GM10847 (cell line): ENCODE results near the gene PLA2G4A.

Experiments
- POLR2A ChIP-seq: IDR thresholded peaks from 2 replicates; pipeline ENCODE4 v1.6.1; 2011; ENCODE audit not compliant: insufficient read length; ENCODE audit errors: extremely low read depth

The PLA2G4A gene

DNA sequence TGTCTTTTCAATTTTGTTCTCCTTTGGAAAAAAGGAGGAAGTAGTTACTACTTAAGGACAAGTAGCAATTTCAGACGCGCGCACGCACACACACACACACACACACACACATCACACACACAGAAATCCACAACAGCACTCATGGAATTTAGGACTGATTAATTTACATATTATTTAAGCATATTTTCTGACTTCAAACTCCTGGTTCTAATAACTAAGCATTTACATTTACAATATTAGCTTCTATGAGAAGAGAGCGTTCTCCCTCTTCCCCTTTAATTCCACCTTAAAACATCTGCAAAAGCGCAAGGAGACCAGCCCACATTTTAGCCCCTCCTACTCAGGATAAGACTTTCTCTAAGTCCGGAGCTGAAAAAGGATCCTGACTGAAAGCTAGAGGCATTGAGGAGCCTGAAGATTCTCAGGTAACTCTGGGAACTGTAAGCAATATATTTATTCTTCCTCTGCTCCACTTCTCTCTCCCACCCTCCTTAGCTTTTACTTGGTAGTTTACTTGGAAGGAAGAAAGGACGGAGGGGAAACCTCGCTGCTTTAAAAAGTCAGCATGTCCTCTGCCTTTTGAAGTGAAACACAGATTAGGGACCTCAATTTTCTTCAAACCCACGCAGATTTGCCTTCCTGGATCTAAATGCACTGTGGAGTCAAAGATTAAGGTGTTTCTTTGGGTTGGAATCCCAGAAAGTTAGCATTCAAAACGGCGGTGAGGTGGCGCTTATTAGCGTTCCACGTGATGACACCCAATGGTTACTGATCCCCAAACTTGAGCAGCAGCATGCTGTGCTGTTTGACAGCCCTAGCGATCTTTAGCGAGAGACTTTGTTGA, at the start of gene PLA2G4A:
TSS of gene PLA2G4A (plus strand) at position 339 of the 844 bp plus-strand sequence. CDS start 25,406 bp downstream, outside the sequence.
- no peak for TF ChIP-seq POLR2A

DNA sequence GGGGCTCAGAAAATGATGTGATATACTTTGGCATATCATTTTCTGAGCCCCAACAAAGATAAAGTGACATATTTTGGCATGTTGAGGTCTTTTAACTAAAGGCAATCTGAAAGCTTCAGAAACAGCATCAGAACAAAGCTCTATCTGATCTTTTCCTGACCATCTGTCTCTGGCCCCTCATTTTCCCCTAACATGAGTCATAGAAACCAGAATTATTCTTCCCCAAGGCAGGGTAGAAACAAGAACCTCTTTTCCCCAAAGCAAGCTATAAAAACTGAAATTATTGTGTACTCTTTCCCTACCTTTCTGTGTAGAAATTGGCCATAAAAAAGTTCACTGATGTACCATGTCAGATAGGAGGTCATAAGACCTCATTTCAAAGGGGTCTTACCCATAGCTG, 48.7 kb upstream of the PLA2G4A start:
- TF ChIP-seq POLR2A, result no peak

DNA sequence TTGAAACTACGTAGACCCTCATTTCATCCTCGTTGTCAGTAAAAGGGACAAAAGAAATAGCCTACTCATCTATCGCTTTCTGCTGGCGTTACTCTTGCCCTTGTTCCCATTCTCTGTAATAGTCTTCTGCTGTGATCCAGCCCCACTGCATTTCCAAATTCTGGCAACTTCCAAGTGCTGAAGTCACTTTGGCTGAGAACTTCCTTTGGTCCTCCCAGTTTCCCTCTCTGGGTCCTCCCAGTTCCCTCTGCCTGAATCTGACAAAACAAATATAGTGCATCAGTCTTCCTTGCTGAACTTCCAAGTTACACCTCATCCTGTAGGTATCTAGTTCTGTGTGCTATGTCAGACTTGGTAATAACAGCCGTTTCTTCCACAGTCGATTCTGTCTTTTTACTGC, 47.0 kb upstream of the PLA2G4A start:
- no peak for TF ChIP-seq POLR2A

DNA sequence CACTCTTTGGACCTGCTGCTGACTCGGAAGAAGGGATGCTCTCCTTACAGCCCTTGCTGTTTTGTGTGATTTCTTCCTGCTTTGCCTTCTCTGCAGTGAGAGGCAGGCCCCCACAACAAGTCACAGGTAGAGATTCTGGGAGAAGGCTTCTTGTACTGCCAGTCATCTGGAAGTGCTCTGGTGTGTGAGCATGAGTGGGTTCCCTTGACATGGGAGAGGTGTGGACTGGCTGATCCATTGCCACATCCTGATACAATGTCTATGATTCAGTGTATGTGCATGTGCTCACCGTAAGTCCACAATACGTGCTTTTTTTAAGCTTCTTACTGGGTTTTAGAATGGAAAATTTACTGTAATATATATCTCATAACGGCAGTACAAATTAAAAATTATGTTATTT, 46.0 kb upstream of the PLA2G4A start:
- TF ChIP-seq POLR2A, result no peak

DNA sequence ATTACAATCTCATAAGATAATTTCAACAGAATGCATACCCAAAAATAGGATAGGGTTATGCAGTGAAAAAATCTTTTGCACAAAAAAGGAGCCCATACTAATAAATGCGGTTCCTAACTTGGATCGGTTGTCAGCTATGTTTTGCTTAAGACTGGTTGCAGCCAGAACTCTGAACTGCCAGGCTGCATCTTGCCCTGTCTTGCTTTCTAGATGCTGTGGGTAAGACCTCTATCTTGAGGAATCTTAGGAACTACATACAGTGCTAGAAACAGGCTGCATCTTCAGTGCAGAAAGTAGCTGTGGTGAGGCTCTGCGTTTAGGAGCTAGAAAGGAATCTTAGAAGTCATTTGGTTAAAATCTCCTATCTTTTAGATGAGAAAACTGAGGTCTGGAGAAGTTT, 45.6 kb upstream of the PLA2G4A start:
- no peak for TF ChIP-seq POLR2A

DNA sequence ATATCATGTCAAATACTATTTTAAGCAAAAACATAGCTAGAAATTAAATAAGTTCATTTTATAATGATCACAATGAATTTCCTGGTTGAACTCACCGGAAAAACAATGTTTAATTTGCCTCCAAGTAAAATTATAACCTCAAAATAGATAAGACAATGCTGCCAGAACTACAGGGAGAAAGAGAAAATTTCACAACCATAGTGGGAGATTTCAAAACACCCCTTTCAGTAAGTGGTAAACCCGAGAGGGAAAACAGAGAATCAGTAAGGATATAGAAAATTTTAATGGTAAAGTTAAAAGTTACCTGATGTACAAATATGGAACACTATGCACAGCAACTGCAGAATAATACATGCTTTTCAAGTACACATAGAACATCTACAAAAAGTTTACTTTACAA, 43.2 kb upstream of the PLA2G4A start:
- no peak for TF ChIP-seq POLR2A

DNA sequence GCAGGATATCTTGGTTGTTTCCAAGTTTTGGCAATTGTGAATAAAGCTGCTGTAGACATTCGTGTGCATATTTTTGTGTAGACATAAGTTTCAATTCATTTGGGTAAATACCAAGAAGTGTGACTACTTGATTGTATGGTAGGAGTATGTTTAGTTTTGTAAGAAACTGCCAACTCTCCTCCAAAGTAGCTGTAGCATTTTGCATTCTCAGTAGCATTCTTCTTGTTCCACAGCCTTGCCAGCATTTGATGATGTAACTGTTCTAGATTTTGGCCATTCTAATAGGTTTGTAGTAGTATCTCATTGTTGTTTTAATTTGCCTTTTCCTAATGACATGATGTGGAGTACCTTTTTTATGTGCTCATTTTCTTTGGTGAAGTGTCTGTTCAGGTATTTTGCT, 38.6 kb upstream of the PLA2G4A start:
- no peak for TF ChIP-seq POLR2A

DNA sequence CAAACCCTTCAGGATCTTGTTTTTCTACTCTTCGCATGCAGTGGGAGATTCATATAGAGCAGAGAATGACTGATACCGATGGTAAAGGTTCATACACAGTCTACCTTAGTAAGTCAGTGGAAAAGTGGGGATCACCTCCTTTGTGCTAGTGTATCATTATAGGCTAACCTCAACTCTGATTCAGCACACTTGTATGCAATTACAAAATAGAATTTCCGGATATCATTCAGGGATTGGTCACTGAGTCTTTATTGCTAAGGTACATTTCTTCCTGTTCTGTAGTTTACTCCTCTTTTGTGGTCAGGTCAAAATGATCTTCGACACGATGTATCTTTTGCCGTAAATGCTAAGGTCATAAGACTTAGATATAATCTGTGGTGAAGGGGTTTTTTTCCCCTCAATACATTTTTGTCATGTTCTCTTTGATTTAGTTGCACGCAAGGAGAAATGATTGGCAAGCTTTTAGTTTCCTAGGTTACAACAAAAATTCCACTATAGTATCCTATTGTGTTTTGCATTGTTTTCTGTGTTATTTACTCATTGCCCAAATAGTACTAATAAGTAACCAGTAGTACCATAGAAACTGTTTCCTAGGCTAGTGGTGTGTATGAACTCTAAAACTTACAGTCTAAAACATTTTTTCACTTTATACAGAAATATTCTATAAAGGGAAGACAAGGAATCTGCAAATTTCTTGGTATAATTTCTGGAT, 35.7 kb upstream of the PLA2G4A start:
- TF ChIP-seq POLR2A, result no peak

DNA sequence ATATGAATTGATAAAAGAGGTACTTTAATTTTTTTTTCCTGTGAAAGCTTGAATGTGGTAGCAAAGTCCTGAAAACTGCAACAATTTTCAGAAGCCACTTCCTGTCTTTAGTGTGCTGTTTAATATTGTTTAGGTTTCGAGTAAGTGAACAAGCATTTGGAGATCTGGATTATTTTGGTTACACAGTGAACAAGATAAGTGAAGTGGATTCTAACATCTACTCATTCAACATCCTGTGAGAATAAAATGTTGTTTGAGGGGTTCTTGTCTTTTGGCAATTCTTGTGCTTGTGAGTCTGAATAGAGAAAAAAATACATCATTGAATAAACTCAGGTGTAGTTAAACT, 35.2 kb upstream of the PLA2G4A start:
- TF ChIP-seq POLR2A, result no peak

DNA sequence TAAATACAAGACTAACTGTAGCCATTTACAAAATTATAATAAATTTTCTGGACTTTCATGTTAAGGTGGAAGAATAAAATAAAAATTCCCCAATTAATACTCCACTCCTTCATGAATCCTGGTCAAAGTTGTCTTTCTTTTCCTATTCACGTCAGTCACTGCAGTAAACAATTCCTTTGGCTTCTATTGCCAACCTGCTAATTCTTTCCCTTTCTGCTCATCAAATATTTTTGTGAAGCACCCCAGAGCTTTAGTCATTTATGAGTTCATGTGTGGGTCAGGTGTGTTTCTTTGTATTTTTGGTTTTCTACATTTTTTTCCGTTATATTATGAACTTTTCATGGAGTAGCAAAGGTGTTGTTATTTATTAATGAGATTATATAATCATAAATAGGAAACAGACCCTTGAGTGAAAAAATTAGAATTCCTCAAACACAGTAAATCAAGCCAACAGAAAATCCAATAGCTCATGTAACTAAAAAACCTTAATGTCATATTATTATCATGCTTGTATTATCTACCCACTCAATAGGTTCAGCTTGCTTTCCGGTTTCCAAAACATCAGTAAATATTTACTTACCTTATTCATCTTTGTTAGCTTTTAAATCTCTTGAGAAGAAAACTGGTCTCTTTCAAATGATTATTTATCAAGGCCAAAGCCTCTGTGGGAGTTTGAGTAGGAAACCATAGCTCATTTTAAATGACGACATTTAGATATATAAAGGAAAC, 29.6 kb upstream of the PLA2G4A start:
- TF ChIP-seq POLR2A, result no peak

DNA sequence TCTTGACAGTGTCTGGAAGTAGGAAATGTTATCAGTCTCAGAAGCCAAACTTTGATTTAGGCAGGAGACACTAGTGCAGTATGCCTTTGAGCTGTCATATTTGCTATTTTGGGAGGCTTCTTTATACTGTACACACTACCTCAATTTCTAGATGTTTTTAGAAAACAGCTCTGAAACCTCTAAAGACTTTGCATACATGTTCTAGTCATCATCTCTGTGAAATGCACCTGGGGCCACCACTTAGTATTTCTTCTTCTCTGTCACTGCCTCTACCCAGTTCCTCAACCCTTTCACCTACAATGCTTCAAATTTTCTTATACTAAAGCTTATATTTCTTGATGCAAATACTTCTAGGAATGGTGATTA, 29.1 kb upstream of the PLA2G4A start:
- no peak for TF ChIP-seq POLR2A

DNA sequence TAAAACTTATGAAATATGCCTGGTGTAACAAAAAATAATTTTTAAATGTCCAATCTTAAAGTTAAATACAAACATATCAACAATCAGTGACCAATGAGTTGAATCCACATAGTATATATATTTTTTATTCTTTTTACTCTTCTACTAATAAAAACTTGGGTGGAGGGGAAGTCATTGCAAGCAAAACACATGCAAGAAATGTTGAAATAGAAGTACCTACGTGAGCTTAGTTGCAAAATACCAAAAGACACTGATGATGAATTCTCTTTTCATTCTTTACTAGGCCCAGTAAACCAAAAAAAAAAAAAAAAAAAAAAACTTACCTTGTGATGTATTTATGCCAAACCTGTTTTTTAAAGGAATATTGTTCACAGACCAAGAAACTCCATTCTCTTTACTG, 26.4 kb upstream of the PLA2G4A start:
- TF ChIP-seq POLR2A, result no peak

DNA sequence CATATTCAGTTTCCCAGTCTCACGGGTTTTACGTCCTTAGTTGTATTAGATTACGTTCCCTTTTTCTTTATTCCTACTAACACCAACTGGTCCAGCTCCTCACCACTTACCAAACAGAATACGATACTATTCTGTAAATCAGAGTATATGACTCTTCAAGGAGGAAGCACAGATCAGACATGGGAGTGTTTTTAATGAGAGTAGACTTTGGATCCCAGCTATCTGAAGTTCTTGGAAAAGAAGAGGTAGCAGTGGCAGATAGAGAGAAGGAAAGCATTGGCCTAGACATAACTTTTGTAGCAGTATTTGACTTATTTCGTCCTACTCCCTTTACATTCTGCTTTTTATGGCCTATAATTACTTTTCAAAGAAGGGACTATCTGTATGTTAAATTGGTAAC, 24.1 kb upstream of the PLA2G4A start:
- TF ChIP-seq POLR2A, result no peak

DNA sequence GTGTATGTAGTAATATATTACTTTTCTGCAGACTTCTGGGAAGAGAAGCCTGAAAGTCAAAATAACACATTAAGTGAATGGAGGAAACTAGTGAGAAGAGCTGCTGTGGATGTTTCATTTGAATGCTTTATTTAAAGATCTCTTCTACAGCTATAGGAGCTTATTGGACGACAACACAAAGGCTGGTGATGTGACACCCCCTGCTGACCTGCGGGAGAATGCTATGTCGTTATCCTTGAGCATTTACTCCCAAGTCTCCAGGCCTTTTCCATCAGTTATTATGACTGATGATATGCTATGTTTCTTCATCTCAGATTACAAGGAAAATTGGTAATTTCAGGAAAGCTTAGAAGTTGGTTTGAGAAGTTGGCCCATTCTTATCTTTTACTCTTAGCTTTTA, 22.3 kb upstream of the PLA2G4A start:
- TF ChIP-seq POLR2A, result no peak

DNA sequence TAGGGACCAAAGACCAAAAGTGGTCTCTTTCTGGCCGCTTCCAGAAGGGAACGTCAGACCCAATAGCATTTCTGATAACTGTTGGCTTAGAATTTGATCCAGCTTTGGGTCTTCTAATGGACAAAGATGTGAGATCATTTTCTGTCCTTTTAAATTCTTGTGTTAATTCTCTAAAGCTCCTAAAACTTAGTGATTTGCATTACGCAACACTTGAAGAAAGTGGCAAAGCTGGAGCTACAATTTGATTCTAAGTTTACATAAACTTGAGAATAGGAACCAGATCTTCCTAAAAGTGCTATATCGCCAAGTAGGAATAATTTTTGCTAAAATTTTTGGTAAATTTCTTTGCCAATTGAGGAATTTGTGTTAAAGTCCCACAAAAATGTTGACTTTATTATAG, 21.6 kb upstream of the PLA2G4A start:
- TF ChIP-seq POLR2A, result no peak

DNA sequence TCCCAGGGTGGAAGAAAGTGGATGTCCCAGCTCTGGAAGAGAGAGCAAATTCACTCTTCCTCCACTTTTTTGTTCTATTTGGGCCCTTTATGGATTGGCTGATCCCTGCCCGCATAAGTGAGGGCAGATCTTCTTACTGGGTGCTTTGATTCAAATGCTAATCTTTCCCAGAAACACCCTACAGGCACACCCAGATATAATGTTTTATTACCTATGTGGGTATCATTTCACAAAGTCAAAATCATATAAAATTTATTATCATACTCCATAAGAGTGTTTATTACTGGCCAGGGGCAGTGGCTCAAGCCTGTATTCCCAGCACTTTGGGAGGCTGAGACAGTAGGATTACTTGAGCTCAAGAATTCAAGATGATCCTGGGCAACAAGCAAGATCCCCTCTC, 16.9 kb upstream of the PLA2G4A start:
- TF ChIP-seq POLR2A, result no peak
